Right renal cortex interstitium (tissue), 3 donors: ENCODE measurements around the gene PTPRC. TPM values are rescaled to one million over a fixed set of nuclear protein-coding genes. Genes with fewer than 3 reads are reported as not detected.

Experiments used
- DNase-seq, 3 donors: peaks; one replicate each; pipeline ENCODE4 v3.0.0-alpha.2; 2013; ENCODE audit warnings: low read depth in 3 of 3, low spot score in 2 of 3
- polyA plus RNA-seq, 3 donors: library from polyadenylated mRNA; unstranded; fragments of 120-200 nt; gene quantifications; one replicate each; pipeline ENCODE4 v1.2.1, GENCODE V29; 2013; ENCODE audit not compliant: insufficient read length in 3 of 3

The PTPRC gene
- polyA plus RNA-seq, 3 donors, result 5.4 to 7.4 (median 7.1) TPM

- DNase-seq, result peak; percentile 23 to 29 (median 27)
Observed at GRCh38 chr1:198699167-198700015, 60.6 kb downstream of the PTPRC start.

GRCh38 chr1:198700016-198700392 lies 61.2 kb downstream of the PTPRC start:
- no peak for DNase-seq

DNA sequence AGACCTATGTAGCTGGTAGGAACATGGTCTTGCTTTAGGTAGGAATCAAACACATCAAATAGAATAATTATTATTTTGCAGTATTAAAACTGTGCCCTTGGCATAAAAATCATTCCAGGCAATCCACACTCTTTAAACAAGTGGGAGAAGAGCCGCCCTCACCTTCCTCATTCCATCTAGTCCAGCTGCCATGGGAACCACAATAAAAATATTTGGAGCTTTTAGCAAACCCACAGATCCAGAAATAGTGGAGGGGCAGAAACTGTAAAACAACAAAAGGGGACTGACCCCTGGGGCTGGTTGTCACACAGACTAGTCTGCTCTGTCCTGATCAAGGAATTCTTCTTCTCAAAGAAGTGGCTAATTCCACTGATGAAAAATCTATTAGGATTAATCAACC lies 61.6 kb downstream of the PTPRC start:
- no peak for DNase-seq

DNA sequence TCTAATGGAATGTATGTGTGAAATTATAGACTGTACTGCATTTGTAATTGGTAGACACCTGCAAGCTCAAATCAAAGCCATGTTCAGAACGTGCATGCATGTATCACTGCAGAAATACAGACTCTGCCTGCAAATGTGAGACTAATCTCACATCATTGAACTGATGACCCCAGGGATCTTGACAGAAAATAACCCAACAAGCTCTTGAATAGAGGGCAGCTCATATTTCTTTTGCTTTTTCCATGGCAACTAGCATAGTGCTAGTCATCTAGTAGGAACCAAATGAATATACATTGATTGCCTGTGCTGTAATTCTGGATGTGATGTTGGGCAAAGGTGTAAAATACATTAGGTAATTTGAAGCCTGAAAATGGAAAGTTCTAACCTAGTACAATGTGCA lies 62.4 kb downstream of the PTPRC start:
- no peak for DNase-seq

DNA sequence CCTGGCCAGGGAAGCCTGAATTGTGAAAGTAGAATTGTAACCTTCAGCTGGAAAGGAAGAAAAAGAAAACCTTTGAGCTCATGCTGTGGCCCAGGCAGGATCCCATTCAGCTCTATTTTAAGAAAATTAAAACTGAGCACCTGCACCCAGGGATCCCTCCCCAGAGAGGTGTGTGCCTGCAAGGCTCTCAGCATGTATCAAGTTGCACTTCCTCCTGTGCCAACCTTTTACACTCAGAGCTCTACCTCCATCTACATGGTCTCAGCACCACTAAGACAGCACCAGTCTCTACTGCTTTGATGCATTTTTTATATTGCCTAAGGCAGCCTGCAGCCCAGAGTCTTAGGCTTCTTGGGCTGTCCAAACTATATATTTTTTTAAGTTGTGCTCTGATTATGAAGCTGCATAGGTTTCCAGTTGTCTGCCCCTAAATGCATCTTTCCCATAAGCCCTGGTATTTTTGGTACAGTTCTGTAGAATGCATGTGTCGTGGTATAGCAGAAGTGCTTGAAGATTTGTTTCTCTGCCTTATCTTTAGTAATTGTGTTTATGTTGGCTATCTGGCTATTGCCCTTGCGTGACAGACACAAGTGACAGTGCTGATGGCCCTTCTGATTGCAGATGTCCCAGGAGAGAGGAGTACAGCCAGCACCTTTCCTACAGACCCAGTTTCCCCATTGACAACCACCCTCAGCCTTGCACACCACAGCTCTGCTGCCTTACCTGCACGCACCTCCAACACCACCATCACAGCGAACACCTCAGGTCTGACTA lies 63.1 kb downstream of the PTPRC start:
- no peak for DNase-seq

GRCh38 chr1:198708761-198709525 lies 70.1 kb downstream of the PTPRC start:
- no peak for DNase-seq

- DNase-seq, result no peak
Observed at GRCh38 chr1:198711837-198712236, 73.0 kb downstream of the PTPRC start.

GRCh38 chr1:198713081-198713480 lies 74.2 kb downstream of the PTPRC start:
- DNase-seq, result no peak

DNA sequence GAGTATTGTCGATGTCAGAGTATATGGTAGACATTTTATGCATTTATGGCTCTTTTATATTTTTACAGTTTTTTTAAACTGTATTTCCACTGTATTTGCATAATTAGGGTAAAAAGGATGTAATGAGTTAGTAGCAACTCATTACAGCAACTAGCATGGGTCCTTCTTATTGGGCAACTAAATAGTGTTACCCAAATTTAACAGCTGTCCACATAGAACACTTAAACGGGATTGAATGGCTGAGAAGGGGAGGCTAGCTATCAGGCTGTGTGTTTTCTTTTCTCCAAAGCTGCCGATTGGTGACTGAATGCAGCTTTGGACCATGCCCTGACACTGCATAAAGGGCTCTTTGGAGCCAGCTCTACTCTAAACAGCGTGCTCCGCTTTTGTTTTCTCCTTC lies 75.4 kb downstream of the PTPRC start:
- DNase-seq, result no peak

DNA sequence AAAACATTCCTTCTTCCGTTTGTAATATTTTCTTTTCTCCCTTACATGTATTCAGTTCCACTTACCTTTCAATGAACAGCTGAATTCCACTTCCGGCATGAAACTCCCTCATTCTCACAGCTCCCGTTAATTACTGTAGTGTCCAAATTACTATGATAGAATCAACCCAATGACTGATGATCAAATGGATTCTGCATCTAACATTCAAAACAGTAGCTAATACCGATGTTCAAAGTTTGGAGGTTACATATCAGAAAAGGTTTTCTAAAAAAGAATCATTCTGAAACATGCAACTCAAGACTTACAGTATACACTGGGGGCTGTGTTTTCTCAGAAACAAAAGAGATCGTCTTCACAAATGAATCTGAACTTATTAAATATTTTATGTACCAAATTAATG lies 77.2 kb downstream of the PTPRC start:
- no peak for DNase-seq

DNA sequence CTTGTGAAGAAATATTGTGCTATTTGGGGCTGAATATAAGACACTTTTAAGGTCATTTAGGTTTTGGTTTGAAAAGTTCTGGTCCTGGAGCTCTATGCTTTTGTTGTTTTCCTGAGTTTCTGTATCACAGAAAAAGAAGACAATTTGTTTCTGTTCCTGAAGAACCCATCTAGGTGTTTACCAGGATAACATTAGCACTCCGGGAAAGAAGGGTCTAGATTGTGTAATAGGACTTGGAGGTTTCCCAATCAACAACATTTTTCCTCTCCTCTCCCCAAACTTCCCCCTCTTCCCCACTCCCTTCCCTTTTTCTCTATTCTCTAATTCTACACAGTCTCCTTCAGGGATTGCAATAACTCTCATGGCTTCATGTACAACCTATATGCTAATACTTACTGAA lies 78.7 kb downstream of the PTPRC start:
- DNase-seq, result no peak

- no peak for DNase-seq
Observed at GRCh38 chr1:198723127-198723526, 84.3 kb downstream of the PTPRC start.

GRCh38 chr1:198725090-198725489 lies 86.2 kb downstream of the PTPRC start:
- DNase-seq, result no peak

- no peak for DNase-seq
Observed at GRCh38 chr1:198726455-198726854, 87.6 kb downstream of the PTPRC start.

DNA sequence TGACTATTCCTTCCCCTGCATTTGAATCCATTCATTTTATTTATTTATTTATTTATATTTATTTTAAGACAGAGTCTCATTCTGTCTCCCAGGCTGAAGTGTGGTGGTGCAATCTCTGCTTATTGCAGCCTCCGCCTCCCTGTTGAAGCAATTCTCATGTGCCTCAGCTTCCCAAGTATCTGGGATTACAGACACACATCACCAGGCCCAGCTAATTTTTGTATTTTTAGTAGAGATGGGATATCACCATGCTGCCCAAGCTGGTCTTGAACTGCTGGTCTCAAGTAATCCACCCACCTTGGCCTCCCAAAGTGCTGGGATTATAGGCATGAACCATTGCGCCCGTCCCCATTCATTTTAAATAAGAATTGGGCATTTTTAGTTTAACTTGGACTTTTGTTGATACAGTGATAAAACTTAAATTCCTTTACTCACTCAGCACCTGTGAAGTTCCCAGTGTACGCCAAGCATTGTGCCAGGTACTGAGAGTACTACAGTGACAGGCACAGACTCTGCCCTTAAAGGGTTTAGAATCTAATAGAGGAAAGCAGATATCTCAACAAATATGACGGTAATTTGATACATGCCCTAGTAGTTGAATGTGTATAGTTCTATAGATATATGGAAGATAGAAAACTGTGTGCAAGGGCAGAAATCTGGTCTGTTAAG lies 90.5 kb downstream of the PTPRC start:
- DNase-seq, result no peak

- no peak for DNase-seq
Observed at GRCh38 chr1:198730952-198731351, 92.1 kb downstream of the PTPRC start.

- DNase-seq, result peak in 1 of 3 donors; percentile 1
Observed at GRCh38 chr1:198734323-198735008, 95.6 kb downstream of the PTPRC start.

DNA sequence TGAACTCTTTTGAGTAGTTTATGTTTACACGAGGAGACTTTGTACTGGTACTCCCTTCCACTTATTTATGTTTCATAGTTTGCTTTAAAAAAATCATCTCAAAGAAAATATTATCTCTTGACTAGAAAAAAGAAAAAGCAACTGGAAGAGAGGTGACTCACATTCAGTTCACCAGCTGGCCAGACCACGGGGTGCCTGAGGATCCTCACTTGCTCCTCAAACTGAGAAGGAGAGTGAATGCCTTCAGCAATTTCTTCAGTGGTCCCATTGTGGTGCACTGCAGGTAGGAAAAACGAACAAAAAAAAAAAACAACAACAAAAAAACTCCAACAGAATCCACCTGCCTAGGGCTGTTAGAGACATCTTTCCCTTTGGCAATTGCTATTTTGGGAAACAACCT lies 102.9 kb downstream of the PTPRC start:
- no peak for DNase-seq

- DNase-seq, result no peak
Observed at GRCh38 chr1:198747127-198747526, 108.3 kb downstream of the PTPRC start.

GRCh38 chr1:198749279-198749678 lies 110.4 kb downstream of the PTPRC start:
- no peak for DNase-seq
